Uterus (tissue), 4 donors: ENCODE data around the gene ICA1. TPM values are rescaled to one million over a fixed set of nuclear protein-coding genes. Genes with fewer than 3 reads are reported as not detected.

Source experiments
- DNase-seq, 2 donors: peaks; one replicate each; pipeline ENCODE4 v3.0.0-alpha.2; 2019 to 2020
- H3K27ac ChIP-seq, 2 donors: fragments of 200-600 bp; sonication (generic); 1 replicate in 1 of 2; 2 replicates in 1 of 2; pipeline ENCODE4 v1.5.1; 2016 to 2018
- H3K27me3 ChIP-seq, 2 donors: fragments of 200-600 bp; sonication (generic); one replicate each; pipeline ENCODE4 v1.5.1; 2018 to 2019; ENCODE audit warnings: control low read depth in 1 of 2
- H3K36me3 ChIP-seq, 2 donors: fragments of 200-600 bp; sonication (generic); one replicate each; pipeline ENCODE4 v1.5.1; 2019; ENCODE audit warnings: control low read depth in 1 of 2
- H3K4me1 ChIP-seq, 2 donors: fragments of 200-600 bp; sonication (generic); one replicate each; pipeline ENCODE4 v1.5.1; 2018 to 2019; ENCODE audit warnings: control low read depth in 1 of 2
- H3K4me3 ChIP-seq, 2 donors: fragments of 200-600 bp; sonication (generic); 1 replicate in 1 of 2; 2 replicates in 1 of 2; pipeline ENCODE4 v1.5.1; 2018 to 2019; ENCODE audit warnings: mild to moderate bottlenecking in 1 of 2
- H3K9me3 ChIP-seq, 2 donors: fragments of 200-600 bp; sonication (generic); one replicate each; pipeline ENCODE4 v1.5.1; 2019; ENCODE audit warnings: control low read depth in 1 of 2
- POLR2A ChIP-seq, 2 donors: fragments of 450-650 bp; IDR thresholded peaks; one replicate each; pipeline ENCODE4 v1.6.1; 2016; ENCODE audit warnings: antibody characterized with exemption in 2 of 2, mild to moderate bottlenecking in 1 of 2, moderate library complexity in 1 of 2
- intact Hi-C: fragments of 100-400 bp; cut with DNase I; formaldehyde crosslinking; loops from one replicate; pipeline ENCODE4 v1.15.1; 2023; ENCODE audit warnings: low total_unique reads
- total RNA-seq, 4 donors: library from RNA; depleted of rRNA in 3 of 4; stranded (reverse); fragments of >200 nt in 3 of 4; gene quantifications; one replicate each; pipeline versions ENCODE4 v1.1.0 to v1.2.4, GENCODE V29; 2014 to 2023
- TF ChIP-seq, protein P1 (sequence below), 4 experiments: fragments of 200-600 bp in 2 of 4; fragments of 450-650 bp in 2 of 4; sonication (generic) in 2 of 4; IDR thresholded peaks; one replicate each; pipeline ENCODE4 v1.5.1; 2016 to 2019; ENCODE audit warnings: antibody characterized with exemption in 4 of 4, mild to moderate bottlenecking in 2 of 4, moderate library complexity in 1 of 4
- donor health status: DM: yes; HTN: yes; CAD: no.

The ICA1 gene
- total RNA-seq, 4 donors from 2014 or later, result 3.5 to 36.9 (median 28.5) TPM

DNA sequence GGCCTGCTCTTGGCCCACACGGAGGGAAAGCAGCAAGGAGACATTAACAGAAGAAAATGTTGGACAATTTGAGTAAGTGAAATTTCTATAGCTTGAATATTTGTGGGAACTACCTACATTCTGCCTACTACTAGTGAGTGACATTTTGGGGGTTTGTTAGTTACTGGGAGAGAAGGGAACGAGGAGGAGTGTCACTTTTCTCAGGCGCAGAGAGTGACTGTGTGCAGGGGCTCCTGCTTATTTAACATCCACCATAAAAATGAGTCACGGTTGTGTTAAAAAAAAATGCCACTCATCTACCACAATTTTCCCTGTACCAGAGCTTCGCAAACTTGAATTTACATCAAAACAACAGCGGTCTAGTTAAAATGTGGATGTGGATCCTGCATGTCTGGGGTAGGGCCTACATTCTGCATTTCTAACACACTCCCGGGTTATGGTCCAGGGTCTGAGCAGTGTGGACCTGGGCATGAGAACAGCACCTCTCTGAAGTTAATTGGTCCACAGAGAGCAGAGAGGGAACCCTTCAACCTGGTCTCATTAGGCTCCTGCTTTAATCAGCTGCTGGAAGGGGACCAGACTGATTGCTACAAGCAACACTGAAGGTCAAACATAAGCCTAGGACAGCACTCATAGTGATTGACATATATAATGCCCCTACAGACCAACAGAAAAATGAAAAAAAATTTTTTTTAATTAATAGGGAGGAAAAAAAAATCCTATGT is 41.4 kb downstream of the ICA1 start:
- intact Hi-C loops, result no loop called here
- no peaks in the 10 kb centered on the region for H3K36me3 ChIP-seq
- TF ChIP-seq POLR2A (IDR thresholded peaks at IDR 0.05), result no peak
- TF ChIP-seq, protein P1, sequence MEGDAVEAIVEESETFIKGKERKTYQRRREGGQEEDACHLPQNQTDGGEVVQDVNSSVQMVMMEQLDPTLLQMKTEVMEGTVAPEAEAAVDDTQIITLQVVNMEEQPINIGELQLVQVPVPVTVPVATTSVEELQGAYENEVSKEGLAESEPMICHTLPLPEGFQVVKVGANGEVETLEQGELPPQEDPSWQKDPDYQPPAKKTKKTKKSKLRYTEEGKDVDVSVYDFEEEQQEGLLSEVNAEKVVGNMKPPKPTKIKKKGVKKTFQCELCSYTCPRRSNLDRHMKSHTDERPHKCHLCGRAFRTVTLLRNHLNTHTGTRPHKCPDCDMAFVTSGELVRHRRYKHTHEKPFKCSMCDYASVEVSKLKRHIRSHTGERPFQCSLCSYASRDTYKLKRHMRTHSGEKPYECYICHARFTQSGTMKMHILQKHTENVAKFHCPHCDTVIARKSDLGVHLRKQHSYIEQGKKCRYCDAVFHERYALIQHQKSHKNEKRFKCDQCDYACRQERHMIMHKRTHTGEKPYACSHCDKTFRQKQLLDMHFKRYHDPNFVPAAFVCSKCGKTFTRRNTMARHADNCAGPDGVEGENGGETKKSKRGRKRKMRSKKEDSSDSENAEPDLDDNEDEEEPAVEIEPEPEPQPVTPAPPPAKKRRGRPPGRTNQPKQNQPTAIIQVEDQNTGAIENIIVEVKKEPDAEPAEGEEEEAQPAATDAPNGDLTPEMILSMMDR (IDR thresholded peaks at IDR 0.05), result no peak
- DNase-seq, result no peak
- H3K27me3 ChIP-seq, result no peaks in the 10 kb centered on the region
- H3K4me3 ChIP-seq, result no peak overlapping the region
- no peaks in the 10 kb centered on the region for H3K4me1 ChIP-seq
- no peak overlapping the region for H3K27ac ChIP-seq
- H3K9me3 ChIP-seq, result no peaks in the 10 kb centered on the region

DNA sequence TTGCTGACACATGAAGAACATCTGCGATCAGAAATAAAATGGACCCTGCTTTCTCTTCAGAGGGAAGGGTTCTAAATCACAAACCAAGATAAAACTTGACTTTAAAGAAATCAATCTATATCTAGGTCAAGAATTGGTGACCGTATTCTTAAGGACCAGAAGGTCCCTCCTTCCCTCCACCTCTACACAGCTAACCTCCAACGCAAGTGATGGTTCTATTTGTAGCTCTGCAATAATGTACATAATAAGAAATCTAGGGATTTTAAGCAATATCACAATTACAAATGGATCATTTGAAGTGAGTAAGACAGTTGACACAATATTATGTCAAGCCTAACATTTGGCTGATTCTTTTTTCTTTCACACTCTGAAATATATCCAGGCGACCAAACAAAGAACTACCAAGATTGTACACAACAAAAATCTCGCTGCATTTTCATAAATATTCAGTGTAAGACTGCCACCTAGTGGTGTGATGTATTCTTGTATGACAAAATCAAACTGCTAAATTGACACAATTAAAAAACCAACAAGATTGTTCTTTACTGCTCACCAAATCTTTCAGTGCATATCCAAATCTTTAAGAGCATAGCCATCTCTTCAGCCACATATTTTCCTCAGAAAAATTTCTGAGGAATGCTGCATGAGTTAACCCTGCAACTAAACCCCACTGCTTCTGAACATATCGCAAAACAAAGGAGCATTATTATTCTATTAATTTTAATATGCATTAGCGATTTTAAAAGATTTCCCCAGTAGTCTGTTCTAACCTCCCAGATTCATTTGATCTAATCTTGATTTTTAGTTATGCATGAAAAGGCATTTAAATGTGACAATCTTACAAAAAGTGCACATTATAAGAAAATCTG is 44.5 kb downstream of the ICA1 start:
- H3K4me1 ChIP-seq, result no peaks in the 10 kb centered on the region
- no peak for DNase-seq
- no peaks in the 10 kb centered on the region for H3K9me3 ChIP-seq
- no peak overlapping the region for H3K27ac ChIP-seq
- intact Hi-C loops, result no loop called here
- H3K36me3 ChIP-seq, result no peaks in the 10 kb centered on the region
- H3K27me3 ChIP-seq, result no peaks in the 10 kb centered on the region
- TF ChIP-seq, protein P1 (IDR thresholded peaks at IDR 0.05), result peak; percentile 66 to 79 (median 74)
- no peak for TF ChIP-seq POLR2A (IDR thresholded peaks at IDR 0.05)
- H3K4me3 ChIP-seq, result no peak overlapping the region

GRCh38 chr7:8216334-8216690 is 45.7 kb downstream of the ICA1 start:
- Histone ChIP-seq H3K4me3 (no peak overlapping the region), H3K27me3 (no peaks in the 10 kb centered on the region), H3K27ac (no peak overlapping the region), H3K9me3 (no peaks in the 10 kb centered on the region), H3K36me3 (no peaks in the 10 kb centered on the region), H3K4me1 (no peaks in the 10 kb centered on the region)
- no peak for TF ChIP-seq POLR2A (IDR thresholded peaks at IDR 0.05)
- intact Hi-C loops, result no loop called here
- no peak for DNase-seq

GRCh38 chr7:8215648-8216333 is 46.2 kb downstream of the ICA1 start:
- intact Hi-C loops, result no loop called here
- Histone ChIP-seq H3K27me3 (no peaks in the 10 kb centered on the region), H3K36me3 (no peaks in the 10 kb centered on the region), H3K4me3 (no peak overlapping the region), H3K4me1 (no peaks in the 10 kb centered on the region), H3K9me3 (no peaks in the 10 kb centered on the region), H3K27ac (peak overlapping the region in 1 of 2 donors; percentile 65)
- TF ChIP-seq, protein P1 (IDR thresholded peaks at IDR 0.05), result no peak
- TF ChIP-seq POLR2A (IDR thresholded peaks at IDR 0.05), result no peak
- no peak for DNase-seq

DNA sequence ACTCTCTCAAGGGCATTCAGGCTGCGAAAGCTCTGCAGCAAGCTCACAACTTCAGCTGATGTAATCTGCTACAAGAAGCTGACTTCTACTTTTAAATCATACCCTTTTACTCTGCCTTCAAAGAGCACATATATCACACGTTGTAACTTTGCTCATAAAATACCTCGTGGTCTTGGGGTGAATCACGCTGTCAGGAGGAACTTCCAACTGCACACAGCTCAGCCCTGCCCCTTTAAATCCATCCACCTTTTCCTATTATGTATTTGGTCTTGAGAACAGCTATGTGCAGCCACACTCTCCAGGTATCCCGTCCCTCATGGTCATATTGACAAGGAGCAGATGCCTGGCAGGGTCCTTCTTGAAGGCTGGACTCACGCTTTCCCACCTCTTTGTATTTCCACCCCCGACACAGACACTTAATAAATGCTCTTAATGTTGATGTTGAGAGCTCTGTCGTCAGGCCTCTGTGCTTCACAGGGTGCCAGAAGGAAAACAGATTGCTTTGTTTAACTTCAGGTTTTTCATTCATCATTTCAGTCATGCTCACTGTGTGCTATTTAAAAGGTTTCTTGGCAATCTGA is 47.6 kb downstream of the ICA1 start:
- Histone ChIP-seq H3K27me3 (no peaks in the 10 kb centered on the region), H3K4me1 (no peaks in the 10 kb centered on the region), H3K36me3 (no peaks in the 10 kb centered on the region), H3K9me3 (no peaks in the 10 kb centered on the region), H3K27ac (peak overlapping the region; percentile 65 to 69), H3K4me3 (no peak overlapping the region)
- intact Hi-C loops, result no loop called here
- no peak for TF ChIP-seq POLR2A (IDR thresholded peaks at IDR 0.05)
- TF ChIP-seq, protein P1 (IDR thresholded peaks at IDR 0.05), result no peak
- DNase-seq, result peak; percentile 35 to 50
